HepG2 (cell line): Measurements from ENCODE around the gene SBK2. TPM values are rescaled to one million over a fixed set of nuclear protein-coding genes. Genes with fewer than 3 reads are reported as not detected.

ENCODE experiments used
- ARID5B ChIP-seq: IDR thresholded peaks from 2 replicates; pipeline ENCODE4 v1.4.0; 2020; ENCODE audit warnings: mild to moderate bottlenecking, missing genetic modification reagents
- ARNT ChIP-seq: fragments of 450-650 bp; IDR thresholded peaks from 2 replicates; pipeline ENCODE4 v1.6.1; 2017
- FOXM1 ChIP-seq: sonication (generic); formaldehyde crosslinking; IDR thresholded peaks from 2 replicates; pipeline ENCODE4 v1.5.0; 2020; ENCODE audit warnings: missing genetic modification reagents
- KLF13 ChIP-seq: sonication (generic); formaldehyde crosslinking; IDR thresholded peaks from 2 replicates; pipeline ENCODE4 v1.4.0; 2020; ENCODE audit warnings: mild to moderate bottlenecking, missing genetic modification reagents
- KMT2A ChIP-seq: sonication (generic); formaldehyde crosslinking; IDR thresholded peaks from 2 replicates; pipeline ENCODE4 v1.4.0; 2020; ENCODE audit warnings: missing genetic modification reagents
- POLR2AphosphoS5 ChIP-seq: IDR thresholded peaks from 2 replicates; pipeline ENCODE4 v1.6.1; 2012; ENCODE audit warnings: low read depth, low read length
- ZBTB33 ChIP-seq: sonication (generic); formaldehyde crosslinking; IDR thresholded peaks from 2 replicates; pipeline ENCODE4 v1.4.0; 2020; ENCODE audit warnings: missing genetic modification reagents
- ZBTB7B ChIP-seq: sonication (generic); formaldehyde crosslinking; IDR thresholded peaks from 2 replicates; pipeline ENCODE4 v1.4.0; 2020; ENCODE audit warnings: missing genetic modification reagents
- ZNF281 ChIP-seq: sonication (generic); formaldehyde crosslinking; IDR thresholded peaks from 2 replicates; pipeline ENCODE4 v1.4.0; 2020; ENCODE audit warnings: missing genetic modification reagents, borderline replicate concordance
- ZNF326 ChIP-seq: sonication (generic); formaldehyde crosslinking; IDR thresholded peaks from 2 replicates; pipeline ENCODE4 v1.4.0; 2020; ENCODE audit warnings: missing genetic modification reagents, borderline replicate concordance
- ZNF362 ChIP-seq: sonication (generic); formaldehyde crosslinking; IDR thresholded peaks from 2 replicates; pipeline ENCODE4 v1.4.0; 2020; ENCODE audit warnings: missing genetic modification reagents, mild to moderate bottlenecking, borderline replicate concordance
- polyA plus RNA-seq, 8 experiments: library from polyadenylated mRNA; depleted of rRNA in 3 of 8; stranded (reverse) in 7 of 8; unstranded in 1 of 8; fragments of >200 nt; fragmentation: Illumina TruSeq in 4 of 8; extraction: Trizol in 4 of 8; gene quantifications; 2 replicates each; pipeline versions ENCODE4 v1.2.1 to v1.2.3, GENCODE V29; 2011 to 2016; ENCODE audit warnings: low read depth in 4 of 8, missing spikeins in 1 of 8, mixed read lengths in 1 of 8; ENCODE audit not compliant: insufficient read depth in 1 of 8
- total RNA-seq, 5 experiments: library from RNA; depleted of rRNA; stranded (reverse); fragments of >200 nt; fragmentation: Illumina TruSeq; extraction: Trizol; gene quantifications; 2 replicates each; pipeline ENCODE4 v1.2.3, GENCODE V29; 2016; ENCODE audit warnings: low read depth in 1 of 5
- TF ChIP-seq, protein P1 (sequence below), 2 experiments: sonication (generic) in 1 of 2; formaldehyde crosslinking in 1 of 2; IDR thresholded peaks; 2 replicates each; pipeline versions ENCODE4 v1.6.1 to v1.9.0; 2014 to 2022; ENCODE audit warnings: antibody characterized with exemption in 1 of 2, borderline replicate concordance in 1 of 2, inconsistent platforms in 1 of 2, low read depth in 1 of 2, missing genetic modification reagents in 1 of 2

The SBK2 gene
- total and polyA plus RNA-seq, 2 of the 13 experiments (the other 11 are each of a cell fraction or from before 2014, with no cell fraction given): 0.24 TPM; not detected in 1

GRCh38 chr19:55544776-55545439 is 8.0 kb upstream of the SBK2 start (continued):
- peak; percentile 55; the same call in 1 of the 2 replicates for TF ChIP-seq ZNF281 (CRISPR knock-in tag)
- no peak for TF ChIP-seq ZNF326 (CRISPR knock-in tag)
- TF ChIP-seq ZBTB33 (CRISPR knock-in tag): no peak
- no peak for TF ChIP-seq ARNT
- TF ChIP-seq ARID5B (CRISPR knock-in tag): peak; percentile 67
- TF ChIP-seq ZBTB7B (CRISPR knock-in tag): peak; percentile 47; the same call in 1 of the 2 replicates
- TF ChIP-seq, protein P1, sequence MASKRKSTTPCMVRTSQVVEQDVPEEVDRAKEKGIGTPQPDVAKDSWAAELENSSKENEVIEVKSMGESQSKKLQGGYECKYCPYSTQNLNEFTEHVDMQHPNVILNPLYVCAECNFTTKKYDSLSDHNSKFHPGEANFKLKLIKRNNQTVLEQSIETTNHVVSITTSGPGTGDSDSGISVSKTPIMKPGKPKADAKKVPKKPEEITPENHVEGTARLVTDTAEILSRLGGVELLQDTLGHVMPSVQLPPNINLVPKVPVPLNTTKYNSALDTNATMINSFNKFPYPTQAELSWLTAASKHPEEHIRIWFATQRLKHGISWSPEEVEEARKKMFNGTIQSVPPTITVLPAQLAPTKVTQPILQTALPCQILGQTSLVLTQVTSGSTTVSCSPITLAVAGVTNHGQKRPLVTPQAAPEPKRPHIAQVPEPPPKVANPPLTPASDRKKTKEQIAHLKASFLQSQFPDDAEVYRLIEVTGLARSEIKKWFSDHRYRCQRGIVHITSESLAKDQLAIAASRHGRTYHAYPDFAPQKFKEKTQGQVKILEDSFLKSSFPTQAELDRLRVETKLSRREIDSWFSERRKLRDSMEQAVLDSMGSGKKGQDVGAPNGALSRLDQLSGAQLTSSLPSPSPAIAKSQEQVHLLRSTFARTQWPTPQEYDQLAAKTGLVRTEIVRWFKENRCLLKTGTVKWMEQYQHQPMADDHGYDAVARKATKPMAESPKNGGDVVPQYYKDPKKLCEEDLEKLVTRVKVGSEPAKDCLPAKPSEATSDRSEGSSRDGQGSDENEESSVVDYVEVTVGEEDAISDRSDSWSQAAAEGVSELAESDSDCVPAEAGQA (IDR thresholded peaks at IDR 0.05; ENCODE audit: low read depth): no peak
- TF ChIP-seq, protein P1 (CRISPR knock-in tag; IDR thresholded peaks at IDR 0.05; ENCODE audit: borderline replicate concordance): no peak
- no peak for TF ChIP-seq FOXM1 (CRISPR knock-in tag)
- no peak for TF ChIP-seq KLF13 (CRISPR knock-in tag)
- TF ChIP-seq ZNF362 (CRISPR knock-in tag): no peak
- no peak for TF ChIP-seq KMT2A (CRISPR knock-in tag)
- no peak for TF ChIP-seq POLR2AphosphoS5
